ENCODE results near the gene AP1S1.
"Not testable (repeated sequence)": the region's sequence is repeated elsewhere in the genome, so short reads cannot be mapped to it uniquely, and the experiment has no call there.

AP1S1 gene

GRCh38 chr7:101125989-101126650 is 28.2 kb upstream of the AP1S1 start:
- no peak for DNase-seq

- DNase-seq = peak; percentile 76
These were observed 27.4 kb upstream of the AP1S1 start, which contains the start of gene SERPINE1 for GRCh38 chr7:101126651-101127459. Gene SERPINE1 (plus strand): TSS chr7:101127104. CDS start chr7:101128394, 1,290 bp downstream.

- no peak for DNase-seq
These were observed 26.7 kb upstream of the AP1S1 start for GRCh38 chr7:101127460-101128039.

GRCh38 chr7:101128040-101128834 is 26.0 kb upstream of the AP1S1 start:
- DNase-seq = no peak

DNA sequence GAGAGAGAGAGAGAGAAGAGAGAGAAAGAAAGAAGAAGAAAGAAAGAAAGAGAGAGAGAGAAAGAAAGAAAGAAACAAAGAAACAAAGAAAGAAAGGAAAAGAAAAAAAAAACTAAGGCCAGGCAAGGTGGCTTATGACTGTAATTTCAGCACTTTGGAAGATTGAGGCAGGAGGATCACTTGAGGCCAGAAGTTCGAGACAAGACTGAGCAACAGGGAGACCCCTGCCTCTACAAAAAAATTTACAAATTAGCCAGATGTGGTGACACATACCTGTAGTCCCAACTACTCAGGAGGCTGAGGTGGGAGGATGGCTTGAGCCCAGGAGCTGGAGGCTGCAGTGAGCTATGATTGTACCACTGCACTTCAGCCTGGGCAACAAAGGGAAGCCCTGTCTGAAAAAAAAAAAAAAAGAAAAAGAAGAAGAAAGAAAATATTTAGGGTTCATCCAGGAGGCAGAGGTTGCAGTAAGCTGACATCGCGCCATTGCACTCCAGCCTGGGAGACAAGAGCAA is 24.6 kb upstream of the AP1S1 start:
- DNase-seq = no peak

DNA sequence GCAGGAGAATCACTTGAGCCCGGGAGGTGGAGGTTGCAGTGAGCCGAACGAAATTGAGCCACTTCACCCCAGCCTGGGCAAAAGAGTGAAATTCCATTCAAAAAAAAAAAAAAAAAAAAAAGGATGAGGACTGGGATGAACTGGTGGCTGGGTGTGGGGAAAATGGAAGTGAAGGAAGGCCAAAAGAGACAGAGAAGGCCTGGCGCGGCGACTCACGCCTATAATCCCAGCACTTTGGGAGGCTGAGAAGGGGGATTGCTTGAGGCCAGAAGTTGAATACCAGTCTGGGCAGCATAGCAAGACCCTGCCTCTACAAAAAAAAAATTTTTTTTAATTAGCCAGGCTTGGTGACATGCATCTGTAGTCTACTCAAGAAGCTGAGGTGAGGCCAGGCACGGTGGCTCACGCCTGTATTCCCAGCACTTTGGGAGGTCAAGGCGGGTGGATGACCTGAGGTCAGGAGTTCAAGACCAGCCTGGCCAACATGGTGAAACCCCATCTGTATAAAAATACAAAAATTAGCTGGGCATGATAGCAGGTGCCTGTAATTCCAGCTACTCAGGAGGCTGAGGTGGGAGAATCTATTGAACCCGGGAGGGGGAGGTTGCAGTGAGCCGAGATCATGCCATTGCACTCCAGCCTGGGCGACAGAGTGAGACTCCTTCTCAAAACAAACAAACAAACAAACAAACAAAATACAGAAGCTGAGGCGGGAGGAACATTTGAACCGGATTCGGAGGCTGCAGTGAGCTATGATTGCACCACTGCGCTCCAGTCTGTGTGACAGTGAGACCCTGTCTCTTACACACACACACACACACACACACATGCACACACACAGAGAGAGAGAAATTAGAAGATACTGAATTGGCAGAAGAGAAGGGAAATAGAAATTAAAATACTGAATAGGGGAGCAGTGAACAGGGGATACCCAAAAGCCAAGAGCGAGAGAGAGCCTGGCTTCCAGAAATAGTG is 21.4 kb upstream of the AP1S1 start:
- not testable (repeated sequence) for DNase-seq

DNA sequence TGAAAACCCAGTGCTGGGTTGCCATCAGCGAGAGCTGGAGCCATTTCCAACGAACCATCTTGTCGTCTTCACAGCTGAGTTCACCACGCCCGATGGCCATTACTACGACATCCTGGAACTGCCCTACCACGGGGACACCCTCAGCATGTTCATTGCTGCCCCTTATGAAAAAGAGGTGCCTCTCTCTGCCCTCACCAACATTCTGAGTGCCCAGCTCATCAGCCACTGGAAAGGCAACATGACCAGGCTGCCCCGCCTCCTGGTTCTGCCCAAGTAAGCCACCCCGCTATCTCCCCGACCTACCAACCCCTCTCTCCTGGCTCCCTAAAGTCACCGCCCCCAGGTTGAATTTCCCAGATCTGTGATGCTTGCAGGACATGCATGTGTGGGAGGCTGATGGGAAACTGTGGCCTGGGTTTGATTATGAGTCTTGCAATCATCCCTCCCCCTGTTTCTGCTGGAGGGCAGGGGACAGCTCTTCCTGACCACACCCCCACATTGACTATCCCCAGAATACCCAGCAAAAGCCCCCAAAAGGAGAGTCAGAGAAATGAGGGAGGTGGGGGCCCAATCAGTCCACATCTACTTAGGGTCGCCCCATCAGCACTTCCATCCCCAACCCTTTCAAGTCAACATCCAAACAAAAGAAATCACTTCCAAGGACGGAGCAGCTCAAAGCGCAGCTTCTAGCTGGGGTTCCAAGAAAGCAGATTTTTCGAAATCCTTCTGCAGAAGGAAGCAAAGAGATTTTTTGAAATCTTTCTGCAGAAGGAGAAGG is 20.5 kb upstream of the AP1S1 start:
- DNase-seq = no peak

GRCh38 chr7:101134399-101134980 is 19.8 kb upstream of the AP1S1 start:
- no peak for DNase-seq

GRCh38 chr7:101137651-101138212 is 16.5 kb upstream of the AP1S1 start:
- no peak for DNase-seq

DNA sequence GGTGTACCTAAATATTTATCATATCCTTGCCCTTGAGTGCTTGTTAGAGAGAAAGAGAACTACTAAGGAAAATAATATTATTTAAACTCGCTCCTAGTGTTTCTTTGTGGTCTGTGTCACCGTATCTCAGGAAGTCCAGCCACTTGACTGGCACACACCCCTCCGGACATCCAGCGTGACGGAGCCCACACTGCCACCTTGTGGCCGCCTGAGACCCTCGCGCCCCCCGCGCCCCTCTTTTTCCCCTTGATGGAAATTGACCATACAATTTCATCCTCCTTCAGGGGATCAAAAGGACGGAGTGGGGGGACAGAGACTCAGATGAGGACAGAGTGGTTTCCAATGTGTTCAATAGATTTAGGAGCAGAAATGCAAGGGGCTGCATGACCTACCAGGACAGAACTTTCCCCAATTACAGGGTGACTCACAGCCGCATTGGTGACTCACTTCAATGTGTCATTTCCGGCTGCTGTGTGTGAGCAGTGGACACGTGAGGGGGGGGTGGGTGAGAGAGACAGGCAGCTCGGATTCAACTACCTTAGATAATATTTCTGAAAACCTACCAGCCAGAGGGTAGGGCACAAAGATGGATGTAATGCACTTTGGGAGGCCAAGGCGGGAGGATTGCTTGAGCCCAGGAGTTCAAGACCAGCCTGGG is 15.9 kb upstream of the AP1S1 start:
- peak; percentile 91 for DNase-seq

GRCh38 chr7:101140339-101140699 is 14.0 kb upstream of the AP1S1 start:
- no peak for DNase-seq

DNA sequence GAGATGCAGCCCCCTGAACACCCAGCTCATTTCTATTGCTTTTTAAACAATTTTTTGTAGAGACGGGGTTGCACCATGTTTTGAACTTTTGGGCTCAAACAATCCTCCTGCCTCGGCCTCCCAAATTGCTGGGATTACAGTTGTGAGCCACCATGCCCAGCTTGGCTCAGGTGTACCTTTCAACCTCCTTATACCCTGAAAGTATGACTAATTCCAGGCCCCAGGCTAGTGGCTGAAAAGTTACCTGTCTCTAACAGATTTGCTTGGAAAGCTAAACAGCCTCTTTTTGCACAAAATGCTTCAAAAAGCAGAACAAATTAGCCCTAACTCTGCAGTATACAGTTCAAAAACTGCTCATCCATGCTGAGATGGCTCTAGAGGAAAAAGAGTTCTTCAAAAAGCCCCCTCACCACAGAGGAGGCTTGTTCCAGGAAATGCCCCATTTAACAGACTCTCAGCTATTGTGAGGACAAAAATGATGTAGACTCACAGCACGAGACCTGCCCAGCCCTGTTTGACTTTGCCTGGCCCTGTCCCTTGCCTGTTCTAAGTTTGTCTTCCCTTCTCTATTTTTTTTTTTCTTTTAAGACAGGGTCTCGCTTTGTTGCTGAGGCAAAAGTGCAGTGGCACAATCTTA is 13.4 kb upstream of the AP1S1 start:
- no peak for DNase-seq

- DNase-seq = no peak
These were observed 2.2 kb upstream of the AP1S1 start for GRCh38 chr7:101151908-101152651.

GRCh38 chr7:101154693-101155102 is 422 bp downstream of the AP1S1 start:
- DNase-seq = no peak

DNA sequence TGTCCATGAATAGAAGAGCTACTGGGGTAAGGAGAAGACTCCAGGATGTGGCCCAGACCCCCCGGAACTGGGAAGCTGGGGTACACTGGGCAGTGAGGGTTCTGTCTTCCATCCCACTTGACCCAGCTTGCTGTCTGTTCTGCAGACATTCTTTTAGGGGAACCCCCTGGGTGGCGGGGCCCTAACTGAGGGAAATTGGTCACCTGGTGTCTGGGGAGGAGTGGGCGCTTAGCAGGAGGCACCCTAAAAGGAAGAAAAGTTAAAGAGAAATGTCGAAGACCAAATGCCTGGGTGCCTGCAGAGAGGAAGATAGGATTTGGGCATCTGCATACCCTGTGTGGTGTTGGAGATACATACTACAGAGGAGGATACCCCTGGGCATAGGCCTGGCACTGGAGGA is 1.0 kb downstream of the AP1S1 start:
- no peak for DNase-seq

GRCh38 chr7:101156277-101156676 is 2.0 kb downstream of the AP1S1 start:
- no peak for DNase-seq

DNA sequence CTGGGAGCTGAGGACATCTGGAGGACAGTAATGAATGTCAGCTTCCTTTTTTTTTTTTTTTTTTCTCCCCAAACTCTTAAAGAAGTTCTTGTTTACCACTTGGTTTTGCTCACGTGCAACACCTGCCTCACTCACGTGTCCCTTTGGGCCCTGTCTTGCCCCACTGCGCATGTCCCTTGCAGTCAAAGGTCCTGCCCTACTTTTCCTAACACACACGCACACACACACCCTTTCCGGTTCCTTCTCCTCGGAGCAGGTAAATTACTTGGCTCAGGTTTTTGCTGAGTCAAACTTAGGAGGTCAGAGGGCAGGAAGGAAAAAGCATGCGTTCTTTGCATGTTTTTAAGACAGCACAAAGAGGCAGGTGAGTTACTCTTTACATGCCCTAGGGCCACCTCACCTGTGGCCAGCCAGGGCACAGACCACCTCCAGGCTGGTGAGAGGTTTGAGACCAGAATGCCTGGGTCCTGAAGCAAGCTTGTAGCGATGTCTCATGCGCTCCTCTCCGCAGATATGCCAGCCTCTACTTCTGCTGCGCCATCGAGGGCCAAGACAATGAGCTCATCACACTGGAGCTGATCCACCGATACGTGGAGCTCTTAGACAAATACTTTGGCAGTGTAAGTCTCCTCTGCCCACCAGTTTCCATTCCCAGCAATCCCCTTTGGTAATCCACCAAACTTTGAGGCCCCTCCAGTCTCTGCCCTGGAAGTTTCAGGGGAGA is 2.8 kb downstream of the AP1S1 start:
- DNase-seq = no peak

Measured in CD4-positive, alpha-beta T cell treated with Interleukin-4 for 4 hours (primary cell).